ENCODE data around the gene RTKN.

The RTKN gene

GRCh38 chr2:74416778-74417177 is 25.0 kb downstream of the RTKN start:
- no peak for DNase-seq (ENCODE audit: low read depth)

- DNase-seq (ENCODE audit: low read depth) = no peak
These were observed 25.9 kb downstream of the RTKN start for GRCh38 chr2:74415762-74416395.

GRCh38 chr2:74414881-74415761 is 26.6 kb downstream of the RTKN start:
- no peak for DNase-seq (ENCODE audit: low read depth)

- no peak for DNase-seq (ENCODE audit: low read depth)
These were observed 27.3 kb downstream of the RTKN start for GRCh38 chr2:74414441-74414840.

- no peak for DNase-seq (ENCODE audit: low read depth)
These were observed 28.6 kb downstream of the RTKN start for GRCh38 chr2:74413001-74413698.

- no peak for DNase-seq (ENCODE audit: low read depth)
These were observed 34.1 kb downstream of the RTKN start for GRCh38 chr2:74407682-74408081.

GRCh38 chr2:74406035-74406434 is 35.7 kb downstream of the RTKN start:
- DNase-seq (ENCODE audit: low read depth) = no peak

- no peak for DNase-seq (ENCODE audit: low read depth)
These were observed 39.8 kb downstream of the RTKN start for GRCh38 chr2:74401891-74402290.

- DNase-seq (ENCODE audit: low read depth) = no peak
These were observed 42.0 kb downstream of the RTKN start for GRCh38 chr2:74399785-74400184.

- DNase-seq (ENCODE audit: low read depth) = no peak
These were observed 45.6 kb downstream of the RTKN start for GRCh38 chr2:74396149-74396548.

GRCh38 chr2:74393525-74393924 is 48.2 kb downstream of the RTKN start:
- DNase-seq (ENCODE audit: low read depth) = no peak

GRCh38 chr2:74392449-74392743 is 49.3 kb downstream of the RTKN start:
- no peak for DNase-seq (ENCODE audit: low read depth)

GRCh38 chr2:74391580-74392448 is 49.9 kb downstream of the RTKN start:
- DNase-seq (ENCODE audit: low read depth) = peak; percentile 94

GRCh38 chr2:74391209-74391579 is 50.5 kb downstream of the RTKN start:
- DNase-seq (ENCODE audit: low read depth) = no peak

GRCh38 chr2:74390606-74391005 is 51.1 kb downstream of the RTKN start:
- DNase-seq (ENCODE audit: low read depth) = no peak

- no peak for DNase-seq (ENCODE audit: low read depth)
These were observed 54.4 kb downstream of the RTKN start for GRCh38 chr2:74387346-74387745.

GRCh38 chr2:74385396-74385795 is 56.3 kb downstream of the RTKN start:
- DNase-seq (ENCODE audit: low read depth) = no peak

GRCh38 chr2:74384051-74384450 is 57.7 kb downstream of the RTKN start:
- no peak for DNase-seq (ENCODE audit: low read depth)

GRCh38 chr2:74383254-74383653 is 58.5 kb downstream of the RTKN start:
- no peak for DNase-seq (ENCODE audit: low read depth)

GRCh38 chr2:74381751-74382150 is 60.0 kb downstream of the RTKN start:
- DNase-seq (ENCODE audit: low read depth) = no peak

- no peak for DNase-seq (ENCODE audit: low read depth)
These were observed 61.6 kb downstream of the RTKN start, which contains the start of gene DCTN1 for GRCh38 chr2:74379851-74380789. Gene DCTN1 (minus strand): TSS chr2:74380311. CDS start chr2:74380037, 274 bp downstream.

Measured in stimulated activated CD8-positive, alpha-beta memory T cell treated with anti-CD3 and anti-CD28 coated beads, Interleukin-15, amount 100 ng/mL, for 1 hour (primary cell).